Measurements from ENCODE around the gene PRAMEF33. TPM values are rescaled to one million over a fixed set of nuclear protein-coding genes. Genes with fewer than 3 reads are reported as not detected.
"Not testable (repeated sequence)": the region's sequence is repeated elsewhere in the genome, so short reads cannot be mapped to it uniquely, and the experiment has no call there.

PRAMEF33 gene, protein sequence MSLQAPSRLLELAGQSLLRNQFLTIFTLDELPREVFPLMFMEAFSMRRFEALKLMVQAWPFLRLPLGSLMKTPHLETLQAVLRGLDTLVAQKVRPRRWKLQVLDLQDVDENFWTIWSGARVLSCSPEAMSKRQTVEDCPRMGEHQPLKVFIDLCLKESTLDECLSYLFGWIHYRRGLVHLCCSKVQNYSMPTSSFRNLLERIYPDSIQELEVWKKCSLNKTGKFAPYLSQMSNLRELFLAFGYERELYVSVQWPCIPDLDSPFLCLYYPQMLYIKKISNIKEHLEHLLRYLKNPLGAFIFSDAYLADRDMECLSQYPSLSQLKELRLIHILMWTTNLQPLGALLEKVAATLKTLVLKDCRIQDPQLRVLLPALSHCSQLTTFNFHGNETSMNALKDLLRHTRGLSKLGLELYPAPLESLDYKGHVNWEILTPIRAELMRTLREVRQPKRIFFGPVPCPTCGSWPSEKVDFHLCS
- not detected in 2 replicates for total RNA-seq
- polyA plus RNA-seq, result not detected in 2 replicates
- polyA plus RNA-seq (2011; cell fraction: cytosol; rRNA removed), result not detected in 2 replicates
- polyA plus RNA-seq (2011; cell fraction: nucleus; rRNA removed), result not detected in 2 replicates
- not detected in 2 replicates for polyA plus RNA-seq (2012)
- not detected in 2 replicates for polyA minus RNA-seq
- polyA minus RNA-seq (2011; cell fraction: cytosol; rRNA and poly(A)+ RNA removed), result not detected
- polyA minus RNA-seq (2011; cell fraction: nucleus; rRNA and poly(A)+ RNA removed), result not detected in 2 replicates
- Bru-seq, nascent RNA, result not detected
- BruChase-seq, experiment 1, labeled RNA remaining after a 6-hour chase, result not detected
- BruChase-seq, experiment 2, labeled RNA remaining after a 2-hour chase, result not detected
- long read RNA-seq, result 0 reads

DNA sequence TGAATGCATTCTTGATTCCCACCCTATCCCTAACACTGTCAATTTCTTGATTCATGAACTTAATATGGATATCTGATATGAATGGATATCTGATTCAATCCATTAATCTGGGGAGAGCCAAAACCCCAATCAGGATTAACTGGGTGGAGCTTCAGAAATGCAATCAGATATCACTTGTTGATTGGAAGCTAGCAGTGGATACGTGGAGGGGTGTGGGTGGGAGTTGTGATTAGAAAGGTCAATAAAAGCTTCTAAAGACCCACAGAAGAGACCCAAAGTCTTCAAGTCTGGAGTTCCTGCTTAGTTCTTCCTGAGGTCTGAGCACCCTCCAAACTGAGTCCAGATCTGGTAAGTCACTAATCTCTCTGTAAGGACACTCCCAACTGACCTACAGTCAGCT lies at the start of gene PRAMEF33:
Gene PRAMEF33 (plus strand): TSS at position 301 of the 400 bp plus-strand sequence. CDS start 2,416 bp downstream, outside the sequence.
- H3K9ac ChIP-seq (replicated peaks; ENCODE audit: extremely low read depth, insufficient read depth, low read length); DNase-seq (ENCODE audit: low read depth, low spot score); dilution Hi-C loops (cut with MboI; ENCODE audit: extremely low pct_ligation_motif_present, low sequenced_read_pairs); H3K9me1 ChIP-seq (replicated peaks; ENCODE audit: control insufficient read depth, extremely low read depth, insufficient read depth, low read length); H2AFZ ChIP-seq (ENCODE audit: low read depth, low read length); H3K4me2 ChIP-seq (ENCODE audit: insufficient read depth, low read length); H3K4me1 ChIP-seq (ENCODE audit: control insufficient read depth, extremely low read depth, insufficient read depth, low read length); FAIRE-seq; BruUV-seq (replicated peaks); H3K4me3 ChIP-seq (replicated peaks in 1 of 3; ENCODE audit: insufficient read depth in 1 of 3, low read depth in 1 of 3, low read length in 3 of 3); intact Hi-C loops (cut with micrococcal nuclease); H3K9me3 ChIP-seq (replicated peaks; ENCODE audit: control insufficient read depth, insufficient read depth, low read length); H3K36me3 ChIP-seq (ENCODE audit: control insufficient read depth in 2 of 2, extremely low read depth in 1 of 2, insufficient read depth in 2 of 2, low read length in 2 of 2); H3K27ac ChIP-seq (ENCODE audit: insufficient read depth, low read depth, low read length); POLR2A ChIA-PET; H3K27me3 ChIP-seq (ENCODE audit: control insufficient read depth in 2 of 2, insufficient read depth in 2 of 2, low read length in 2 of 2); H4K20me1 ChIP-seq (replicated peaks; ENCODE audit: control insufficient read depth, extremely low read depth, insufficient read depth, low read length); CTCF ChIA-PET; H3K79me2 ChIP-seq (ENCODE audit: control insufficient read depth, insufficient read depth, low read length): not testable (repeated sequence)

DNA sequence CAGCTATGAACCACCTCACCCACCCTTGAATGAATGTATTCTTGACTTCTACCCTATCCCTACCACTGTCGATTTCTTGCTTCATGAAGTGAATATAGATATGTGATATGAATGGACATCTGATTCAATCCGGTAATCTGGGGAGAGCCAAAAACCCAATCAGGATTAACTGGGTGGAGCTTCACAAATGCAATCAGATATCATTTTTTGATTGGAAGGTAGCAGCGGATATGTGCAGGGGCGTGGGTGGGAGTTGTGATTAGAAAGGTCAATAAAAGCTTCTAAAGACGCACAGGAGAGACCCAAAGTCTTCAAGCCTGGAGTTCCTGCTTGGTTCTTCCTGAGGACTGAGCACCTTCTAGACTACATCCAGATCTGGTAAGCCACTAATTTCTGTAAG lies 49.4 kb upstream of the PRAMEF33 start, which contains the start of gene PRAMEF5:
Gene PRAMEF5 (plus strand): TSS at position 301 of the 400 bp plus-strand sequence. CDS start 5,071 bp downstream, outside the sequence.
- H3K9me1 ChIP-seq (replicated peaks; ENCODE audit: control insufficient read depth, extremely low read depth, insufficient read depth, low read length); CTCF ChIA-PET; H4K20me1 ChIP-seq (replicated peaks; ENCODE audit: control insufficient read depth, extremely low read depth, insufficient read depth, low read length); intact Hi-C loops (cut with micrococcal nuclease); BruUV-seq (replicated peaks); H3K4me3 ChIP-seq (replicated peaks in 1 of 3; ENCODE audit: insufficient read depth in 1 of 3, low read depth in 1 of 3, low read length in 3 of 3); dilution Hi-C loops (cut with MboI; ENCODE audit: extremely low pct_ligation_motif_present, low sequenced_read_pairs); H3K4me1 ChIP-seq (ENCODE audit: control insufficient read depth, extremely low read depth, insufficient read depth, low read length); H3K27me3 ChIP-seq (ENCODE audit: control insufficient read depth in 2 of 2, insufficient read depth in 2 of 2, low read length in 2 of 2); H3K27ac ChIP-seq (ENCODE audit: insufficient read depth, low read depth, low read length); POLR2A ChIA-PET; H3K36me3 ChIP-seq (ENCODE audit: control insufficient read depth in 2 of 2, extremely low read depth in 1 of 2, insufficient read depth in 2 of 2, low read length in 2 of 2); FAIRE-seq; H2AFZ ChIP-seq (ENCODE audit: low read depth, low read length); H3K4me2 ChIP-seq (ENCODE audit: insufficient read depth, low read length); DNase-seq (ENCODE audit: low read depth, low spot score); H3K9me3 ChIP-seq (replicated peaks; ENCODE audit: control insufficient read depth, insufficient read depth, low read length); H3K9ac ChIP-seq (replicated peaks; ENCODE audit: extremely low read depth, insufficient read depth, low read length); H3K79me2 ChIP-seq (ENCODE audit: control insufficient read depth, insufficient read depth, low read length): not testable (repeated sequence)

DNA sequence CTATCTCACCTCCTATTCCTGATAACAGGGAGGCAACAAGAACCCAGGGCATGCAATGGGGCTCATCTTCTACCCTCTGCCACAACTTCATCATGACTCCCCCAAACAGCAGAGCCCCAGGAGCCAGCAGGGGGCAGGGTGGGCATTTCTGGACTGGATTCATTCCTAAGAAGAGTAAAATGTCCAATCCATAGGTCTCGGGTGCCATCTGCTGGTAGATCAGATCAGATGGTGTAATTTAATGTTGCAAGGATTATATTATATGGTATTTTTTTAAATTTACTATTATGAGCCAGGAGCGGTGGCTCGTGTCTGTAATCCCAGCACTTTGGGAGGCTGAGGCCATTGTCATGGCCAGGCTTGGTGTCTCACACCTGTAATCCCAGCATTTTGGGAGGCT lies 38.2 kb upstream of the PRAMEF33 start:
- H3K36me3 ChIP-seq (ENCODE audit: control insufficient read depth in 2 of 2, extremely low read depth in 1 of 2, insufficient read depth in 2 of 2, low read length in 2 of 2); H3K27ac ChIP-seq (ENCODE audit: insufficient read depth, low read depth, low read length); H3K4me3 ChIP-seq (replicated peaks in 1 of 3; ENCODE audit: insufficient read depth in 1 of 3, low read depth in 1 of 3, low read length in 3 of 3); H3K9me3 ChIP-seq (replicated peaks; ENCODE audit: control insufficient read depth, insufficient read depth, low read length); H2AFZ ChIP-seq (ENCODE audit: low read depth, low read length); H3K79me2 ChIP-seq (ENCODE audit: control insufficient read depth, insufficient read depth, low read length); POLR2A ChIA-PET; FAIRE-seq; intact Hi-C loops (cut with micrococcal nuclease); CTCF ChIA-PET; H3K4me2 ChIP-seq (ENCODE audit: insufficient read depth, low read length); BruUV-seq (replicated peaks); H3K27me3 ChIP-seq (ENCODE audit: control insufficient read depth in 2 of 2, insufficient read depth in 2 of 2, low read length in 2 of 2); DNase-seq (ENCODE audit: low read depth, low spot score); H3K4me1 ChIP-seq (ENCODE audit: control insufficient read depth, extremely low read depth, insufficient read depth, low read length); H3K9me1 ChIP-seq (replicated peaks; ENCODE audit: control insufficient read depth, extremely low read depth, insufficient read depth, low read length); H4K20me1 ChIP-seq (replicated peaks; ENCODE audit: control insufficient read depth, extremely low read depth, insufficient read depth, low read length); H3K9ac ChIP-seq (replicated peaks; ENCODE audit: extremely low read depth, insufficient read depth, low read length); dilution Hi-C loops (cut with MboI; ENCODE audit: extremely low pct_ligation_motif_present, low sequenced_read_pairs): not testable (repeated sequence)

DNA sequence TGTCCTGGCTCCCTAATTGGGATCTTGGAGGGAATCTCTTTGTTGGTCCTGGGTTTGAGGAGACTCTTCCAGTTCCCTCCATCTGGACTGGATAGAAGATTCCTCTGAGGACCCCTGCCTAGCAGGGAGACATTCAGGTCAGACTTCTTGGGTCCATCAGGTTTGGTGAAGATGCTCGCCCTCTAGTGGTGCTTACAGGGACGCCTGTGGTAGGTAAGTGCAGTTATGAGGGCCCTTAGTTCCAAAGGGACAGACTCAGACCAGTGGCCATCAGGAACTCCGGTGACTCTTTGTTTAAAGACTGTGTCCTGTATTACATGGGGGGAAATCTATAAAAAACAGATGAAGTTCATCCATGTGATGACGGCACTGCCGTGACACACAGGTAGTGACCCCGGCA lies 26.3 kb upstream of the PRAMEF33 start:
- CTCF ChIA-PET; H3K4me2 ChIP-seq (ENCODE audit: insufficient read depth, low read length); intact Hi-C loops (cut with micrococcal nuclease); POLR2A ChIA-PET; H3K79me2 ChIP-seq (ENCODE audit: control insufficient read depth, insufficient read depth, low read length); H3K27me3 ChIP-seq (ENCODE audit: control insufficient read depth in 2 of 2, insufficient read depth in 2 of 2, low read length in 2 of 2); H4K20me1 ChIP-seq (replicated peaks; ENCODE audit: control insufficient read depth, extremely low read depth, insufficient read depth, low read length); dilution Hi-C loops (cut with MboI; ENCODE audit: extremely low pct_ligation_motif_present, low sequenced_read_pairs); H3K4me3 ChIP-seq (replicated peaks in 1 of 3; ENCODE audit: insufficient read depth in 1 of 3, low read depth in 1 of 3, low read length in 3 of 3); H3K27ac ChIP-seq (ENCODE audit: insufficient read depth, low read depth, low read length); H3K9ac ChIP-seq (replicated peaks; ENCODE audit: extremely low read depth, insufficient read depth, low read length); H2AFZ ChIP-seq (ENCODE audit: low read depth, low read length); DNase-seq (ENCODE audit: low read depth, low spot score); FAIRE-seq; BruUV-seq (replicated peaks); H3K4me1 ChIP-seq (ENCODE audit: control insufficient read depth, extremely low read depth, insufficient read depth, low read length); H3K9me3 ChIP-seq (replicated peaks; ENCODE audit: control insufficient read depth, insufficient read depth, low read length); H3K9me1 ChIP-seq (replicated peaks; ENCODE audit: control insufficient read depth, extremely low read depth, insufficient read depth, low read length); H3K36me3 ChIP-seq (ENCODE audit: control insufficient read depth in 2 of 2, extremely low read depth in 1 of 2, insufficient read depth in 2 of 2, low read length in 2 of 2): not testable (repeated sequence)
